HEK293 (cell line): Measurements from ENCODE around the gene CACNA1C.

ENCODE experiments used
- CTCF ChIP-seq: fragments of 450-650 bp; formaldehyde crosslinking; IDR thresholded peaks from 2 replicates; pipeline ENCODE4 v1.5.1; 2016; ENCODE audit warnings: missing biosample characterization, missing genetic modification characterization
- ELK4 ChIP-seq: IDR thresholded peaks from 2 replicates; pipeline ENCODE4 v1.6.1; 2011; ENCODE audit warnings: mild to moderate bottlenecking, low read depth, low read length, borderline replicate concordance
- PATZ1 ChIP-seq: fragments of 450-650 bp; formaldehyde crosslinking; IDR thresholded peaks from 2 replicates; pipeline ENCODE4 v1.5.1; 2016; ENCODE audit warnings: missing biosample characterization, missing genetic modification characterization
- PBX3 ChIP-seq: sonication (generic); formaldehyde crosslinking; IDR thresholded peaks from 2 replicates; pipeline ENCODE4 v1.8.1; 2022; ENCODE audit warnings: mild to moderate bottlenecking, moderate library complexity, missing genetic modification reagents
- PRDM4 ChIP-seq: fragments of 450-650 bp; formaldehyde crosslinking; IDR thresholded peaks from 2 replicates; pipeline ENCODE4 v1.5.1; 2017; ENCODE audit warnings: missing biosample characterization, missing genetic modification characterization
- REST ChIP-seq: fragments of 450-650 bp; formaldehyde crosslinking; IDR thresholded peaks from 2 replicates; pipeline ENCODE4 v1.5.1; 2016; ENCODE audit warnings: missing biosample characterization, missing genetic modification characterization
- YY1 ChIP-seq: fragments of 450-650 bp; formaldehyde crosslinking; IDR thresholded peaks from 2 replicates; pipeline ENCODE4 v1.5.1; 2018; ENCODE audit warnings: missing biosample characterization, missing genetic modification characterization
- ZBTB11 ChIP-seq: fragments of 450-650 bp; formaldehyde crosslinking; conservative IDR thresholded peaks from 2 replicates; pipeline ENCODE4 v1.5.1; 2016; ENCODE audit warnings: low read depth, missing biosample characterization, missing genetic modification characterization
- ZNF132 ChIP-seq: fragments of 450-650 bp; formaldehyde crosslinking; IDR thresholded peaks from 2 replicates; pipeline ENCODE4 v1.5.1; 2017; ENCODE audit warnings: missing biosample characterization, missing genetic modification characterization, borderline replicate concordance
- ZNF239 ChIP-seq: fragments of 450-650 bp; formaldehyde crosslinking; IDR thresholded peaks from 2 replicates; pipeline ENCODE4 v1.5.1; 2016; ENCODE audit warnings: missing biosample characterization, missing genetic modification characterization
- ZNF274 ChIP-seq, 2 experiments: fragments of 200-500 bp in 1 of 2; fragments of 450-650 bp in 1 of 2; sonication (Bioruptor generic) in 1 of 2; formaldehyde crosslinking in 1 of 2; IDR thresholded peaks; 2 replicates each; pipeline versions ENCODE4 v1.5.1 to v1.6.1; 2014 to 2016; ENCODE audit warnings: borderline replicate concordance in 1 of 2, inconsistent platforms in 1 of 2, low read length in 1 of 2, missing biosample characterization in 1 of 2, missing genetic modification characterization in 1 of 2
- ZNF354C ChIP-seq: fragments of 450-650 bp; formaldehyde crosslinking; IDR thresholded peaks from 2 replicates; pipeline ENCODE4 v1.5.1; 2016; ENCODE audit warnings: missing biosample characterization, missing genetic modification characterization, low read depth, borderline replicate concordance
- ZNF629 ChIP-seq: fragments of 450-650 bp; formaldehyde crosslinking; IDR thresholded peaks from 2 replicates; pipeline ENCODE4 v1.5.1; 2017; ENCODE audit warnings: missing biosample characterization, missing genetic modification characterization

GRCh38 chr12:2649201-2650030 lies 596.6 kb downstream of the CACNA1C start:
- no peak for TF ChIP-seq CTCF (tag by site-specific recombination)
- TF ChIP-seq PRDM4 (tag by site-specific recombination) = no peak
- no peak for TF ChIP-seq ZNF354C (tag by site-specific recombination)
- no peak for TF ChIP-seq ZBTB11
- no peak for TF ChIP-seq ELK4
- TF ChIP-seq PATZ1 = no peak
- no peak for TF ChIP-seq PBX3 (CRISPR knock-in tag)
- no peak for TF ChIP-seq ZNF274 (IDR thresholded peaks at IDR 0.05; ENCODE audit: low read length)
- no peak for TF ChIP-seq ZNF274 (tag by site-specific recombination; IDR thresholded peaks at IDR 0.05; ENCODE audit: borderline replicate concordance)
- TF ChIP-seq ZNF132 (tag by site-specific recombination) = no peak
- TF ChIP-seq ZNF239 (tag by site-specific recombination) = no peak
- no peak for TF ChIP-seq REST (tag by site-specific recombination)
- TF ChIP-seq ZNF629 (tag by site-specific recombination) = no peak
- no peak for TF ChIP-seq YY1 (tag by site-specific recombination)
